K562 (cell line): ENCODE results near the gene RPS6KA2. TPM values are rescaled to one million over a fixed set of nuclear protein-coding genes. Genes with fewer than 3 reads are reported as not detected.

Experiments used
- ATAC-seq: fragments of 200-7000 bp; cut with Tn5 transposase; 3 replicates; pipeline ENCODE4 v1.9.1; 2020; ENCODE audit warnings: moderate library complexity
- BruUV-seq: library from RNA; stranded (reverse); fragments of 400-500 nt; replicated peaks from 2 replicates; lab custom pipeline; 2021; lab: Mats Ljungman, UMichigan
- CTCF ChIA-PET: fragments of 300-600 bp; formaldehyde crosslinking; extraction: SDS; loops from one replicate; lab custom pipeline; 2021; ENCODE audit warnings: low intra/inter-chr PET ratio; lab: Yijun Ruan, JAX
- POLR2A ChIA-PET: fragments of 300-600, 350-650 bp; sonication (Branson Sonifier 250); formaldehyde crosslinking; extraction: SDS; loops from one replicate; lab custom pipeline; 2021; ENCODE audit warnings: antibody characterized with exemption, inconsistent platforms; lab: Yijun Ruan, JAX
- DNase-seq, 4 experiments: peaks; one replicate each; pipeline versions ENCODE4 v3.0.0 to v3.0.0-alpha.2; 2011 to 2018; ENCODE audit warnings: low spot score in 3 of 4, mixed read lengths in 3 of 4; ENCODE audit errors: extremely low read depth in 1 of 4
- FAIRE-seq: peaks from 2 replicates; lab custom pipeline; 2011; peaks lifted over from hg19 to GRCh38; lab: Jason Lieb, UNC
- H2AFZ ChIP-seq: 2 replicates; pipeline ENCODE4 v1.6.0; 2011; ENCODE audit warnings: low read depth, low read length, control low read depth, inconsistent platforms
- H3K27ac ChIP-seq: fragments of 200-600 bp; 3 replicates; pipeline ENCODE4 v1.8.0; 2011; ENCODE audit warnings: low read depth, mild to moderate bottlenecking, control low read depth, inconsistent platforms, low read length, moderate library complexity, mixed read lengths; ENCODE audit errors: extremely low read depth
- H3K27me3 ChIP-seq, 2 experiments: fragments of 300-600 bp in 1 of 2; 2 replicates in 1 of 2; 3 replicates in 1 of 2; pipeline versions ENCODE4 v1.6.0 to v1.8.0; 2011; ENCODE audit warnings: inconsistent platforms in 2 of 2, low read length in 2 of 2, mild to moderate bottlenecking in 1 of 2, mixed read lengths in 1 of 2, moderate library complexity in 1 of 2; ENCODE audit not compliant: control insufficient read depth in 2 of 2, insufficient read depth in 2 of 2
- H3K36me3 ChIP-seq: fragments of 300-600 bp; 3 replicates; pipeline ENCODE4 v1.8.0; 2011; ENCODE audit warnings: mild to moderate bottlenecking, low read length, inconsistent platforms; ENCODE audit not compliant: control insufficient read depth, insufficient read depth
- H3K4me1 ChIP-seq, 2 experiments: fragments of 200-600 bp in 1 of 2; replicated peaks in 1 of 2; 2 replicates in 1 of 2; 3 replicates in 1 of 2; pipeline versions ENCODE4 v1.5.1 to v1.8.0; 2011; ENCODE audit warnings: inconsistent platforms in 2 of 2, low read length in 2 of 2, mild to moderate bottlenecking in 1 of 2, mixed read lengths in 1 of 2, moderate library complexity in 1 of 2; ENCODE audit not compliant: control insufficient read depth in 2 of 2, insufficient read depth in 2 of 2
- H3K4me2 ChIP-seq: 2 replicates; pipeline ENCODE4 v1.6.1; 2011; ENCODE audit warnings: low read length, control low read depth, inconsistent platforms, mixed read lengths; ENCODE audit not compliant: insufficient read depth
- H3K4me3 ChIP-seq: fragments of 200-600 bp; sonication (generic), shearing (Covaris generic); 2 replicates; pipeline ENCODE4 v1.5.1; 2016; ENCODE audit warnings: control low read depth, inconsistent platforms
- H3K79me2 ChIP-seq: fragments of 200-600 bp; 3 replicates; pipeline ENCODE4 v1.8.0; 2011; ENCODE audit warnings: low read length, inconsistent platforms; ENCODE audit not compliant: control insufficient read depth, insufficient read depth
- H3K9ac ChIP-seq, 2 experiments: 2 replicates each; pipeline versions ENCODE4 v1.6.0 to v1.6.1; 2011; ENCODE audit warnings: low read depth in 2 of 2, low read length in 2 of 2, control low read depth in 1 of 2, inconsistent platforms in 1 of 2, mild to moderate bottlenecking in 1 of 2, mixed read lengths in 1 of 2; ENCODE audit not compliant: insufficient read depth in 1 of 2
- H3K9me1 ChIP-seq: one replicate; pipeline ENCODE4 v1.6.0; 2011; ENCODE audit warnings: inconsistent platforms, mild to moderate bottlenecking, low read length, moderate library complexity; ENCODE audit not compliant: control insufficient read depth, insufficient read depth
- H3K9me3 ChIP-seq: replicated peaks from 2 replicates; pipeline ENCODE4 v1.5.1; 2011; ENCODE audit warnings: low read depth, low read length, inconsistent platforms; ENCODE audit not compliant: control insufficient read depth, insufficient read depth
- H4K20me1 ChIP-seq: replicated peaks from 2 replicates; pipeline ENCODE4 v1.6.1; 2011; ENCODE audit warnings: low read length, inconsistent platforms, mixed read lengths; ENCODE audit not compliant: control insufficient read depth, insufficient read depth
- CC2D1A ChIP-seq: fragments of 450-650 bp; IDR thresholded peaks from 2 replicates; pipeline ENCODE4 v1.6.1; 2017; ENCODE audit warnings: mild to moderate bottlenecking
- CEBPG ChIP-seq, 3 experiments: fragments of 200-800 bp in 1 of 3; sonication (Bioruptor generic) in 1 of 3; sonication (generic) in 1 of 3; formaldehyde crosslinking in 1 of 3; IDR thresholded peaks in 2 of 3; conservative IDR thresholded peaks in 1 of 3; 2 replicates each; pipeline versions ENCODE4 v1.6.1 to v1.8.0; 2016 to 2022; ENCODE audit warnings: missing compliant biosample characterization in 2 of 3, missing genetic modification characterization in 2 of 3, mild to moderate bottlenecking in 1 of 3, missing genetic modification reagents in 1 of 3
- STAG1 ChIP-seq: sonication (generic); formaldehyde crosslinking; IDR thresholded peaks from 2 replicates; pipeline ENCODE4 v1.5.0; 2020; ENCODE audit warnings: missing genetic modification reagents, borderline replicate concordance
- WGBS: fragments of 100-300 bp; shearing (Covaris generic); methylation state at CpG from one replicate; pipeline ENCODE4 v1.1.6; 2016; ENCODE audit warnings: low coverage, mixed read lengths; ENCODE audit not compliant: insufficient coverage; ENCODE audit errors: missing lambda C conversion rate; 5-methylcytosine and 5-hydroxymethylcytosine counted together
- in situ Hi-C: fragments of 300-500 bp; cut with MboI; formaldehyde crosslinking; loops from 4 replicates; pipeline ENCODE4 v1.15.0; 2018; ENCODE audit warnings: inconsistent platforms, mixed read lengths
- intact Hi-C: fragments of 100-400 bp; cut with micrococcal nuclease; formaldehyde crosslinking; loops from 2 replicates; pipeline ENCODE4 v1.14.2; 2022
- polyA plus RNA-seq, 8 experiments: library from polyadenylated mRNA; depleted of rRNA in 4 of 8; stranded (reverse) in 5 of 8; unstranded in 3 of 8; fragments of >200 nt; fragmentation: Nextera tagmentation in 2 of 8; fragmentation: Illumina TruSeq in 1 of 8; extraction: Ambion mirVana in 2 of 8; extraction: Trizol in 1 of 8; gene quantifications; 2 replicates each; pipeline versions ENCODE4 v1.2.1 to v1.2.3, GENCODE V29; 2011 to 2014; ENCODE audit warnings: inconsistent platforms in 1 of 8, missing spikeins in 1 of 8
- total RNA-seq, 7 experiments: library from RNA; depleted of rRNA in 6 of 7; stranded (reverse); fragments of >200 nt in 6 of 7; fragmentation: Illumina TruSeq in 2 of 7; extraction: Trizol in 2 of 7; gene quantifications; 2 replicates each; pipeline versions ENCODE4 v1.2.1 to v1.2.3, GENCODE V29; 2011 to 2021; ENCODE audit warnings: low replicate concordance in 1 of 7

RPS6KA2 gene
- total and polyA plus RNA-seq, 9 of the 15 experiments (the other 6 are each of a cell fraction or from before 2014, with no cell fraction given) = 0.29 to 1.00 (median 0.53) TPM

GRCh38 chr6:166469426-166469961 lies 157.6 kb downstream of the RPS6KA2 start:
- FAIRE-seq (no peak), ATAC-seq (no peak)
- H3K27me3 ChIP-seq = peaks cover 58 to 86% of the 10 kb centered on the region in 2 experiments
- POLR2A ChIA-PET = interaction anchor here (0.6 to 1.1 kb wide), 3 partner anchors 8 to 231 kb away, joined by 3 to 5 read pairs (median 4); no protein-coding TSS in a partner anchor
- in situ Hi-C loops = no loop called here
- 1% methylated on average over 14 of the region's 14 CpGs for WGBS
- H4K20me1 ChIP-seq = 0 out of 2 replicates have a peak, but pooled peaks cover 11% of the 10 kb centered on the region
- no TSS peak for BruUV-seq
- H3K9ac ChIP-seq = no peak overlapping the region
- intact Hi-C loops = no loop called here
- peaks cover 0 to 5% of the 10 kb centered on the region in 2 experiments; a peak in 1 of 5 replicates for H3K4me1 ChIP-seq
- H3K36me3 ChIP-seq = no peaks in the 10 kb centered on the region
- H3K27ac ChIP-seq = no peak overlapping the region
- H3K4me2 ChIP-seq = no peak overlapping the region
- no peaks in the 10 kb centered on the region for H3K9me3 ChIP-seq
- no peaks in the 10 kb centered on the region for H3K79me2 ChIP-seq
- TF ChIP-seq CC2D1A = no peak
- 0 out of 2 replicates have a peak, but pooled peaks have one; percentile 7 for TF ChIP-seq STAG1 (CRISPR knock-in tag)
- TF ChIP-seq, all 486 proteins: peak for 1
- DNase-seq = no peak
- no peaks in the 10 kb centered on the region for H3K9me1 ChIP-seq
- CTCF ChIA-PET = no interaction called here
- no peak overlapping the region for H2AFZ ChIP-seq
- no peak overlapping the region for H3K4me3 ChIP-seq

DNA sequence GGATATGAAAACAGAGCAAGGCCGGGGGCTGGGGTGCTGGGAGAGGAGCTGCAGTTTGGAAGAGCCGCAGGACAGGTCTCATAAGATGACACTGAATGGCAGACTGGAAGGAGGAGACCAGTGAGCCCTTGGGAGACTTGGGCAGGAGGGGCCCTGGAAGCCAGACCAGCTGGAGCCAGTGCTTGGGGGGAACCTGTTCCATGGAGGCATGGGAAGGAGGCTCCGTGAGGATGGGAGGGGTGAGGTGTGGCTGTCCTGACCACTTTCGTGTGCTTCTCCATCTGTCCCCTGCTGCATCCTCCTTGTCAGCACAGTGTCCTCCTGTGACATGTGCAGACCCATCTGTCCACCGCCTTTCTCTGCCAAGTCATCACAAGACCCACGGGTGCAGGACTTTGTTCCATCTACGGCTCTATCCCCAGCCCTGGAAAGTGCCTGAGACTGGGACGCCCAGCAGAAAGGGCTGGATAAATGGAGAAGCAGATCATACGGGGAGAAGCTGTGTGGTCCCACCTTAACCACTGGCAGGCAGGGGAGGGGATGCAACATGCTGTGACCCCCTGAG lies 159.5 kb downstream of the RPS6KA2 start:
- intact Hi-C loops = no loop called here
- no peak overlapping the region for H2AFZ ChIP-seq
- no peak overlapping the region for H3K4me2 ChIP-seq
- WGBS = 1% methylated on average over 9 of the region's 9 CpGs
- H3K4me1 ChIP-seq = peaks cover 0 to 8% of the 10 kb centered on the region in 2 experiments; a peak in 1 of 5 replicates
- TF ChIP-seq CEBPG (CRISPR knock-in tag; IDR thresholded peaks at IDR 0.05) (no peak), CEBPG (tag; conservative IDR thresholded peaks at IDR 0.05 in 1 of 2, IDR thresholded peaks at IDR 0.05 in 1 of 2) (no peak)
- 0 out of 2 replicates have a peak, but pooled peaks cover 5% of the 10 kb centered on the region for H4K20me1 ChIP-seq
- no peak overlapping the region for H3K4me3 ChIP-seq
- H3K27ac ChIP-seq = no peak overlapping the region
- in situ Hi-C loops = no loop called here
- POLR2A ChIA-PET = no interaction called here
- H3K9ac ChIP-seq = no peak overlapping the region
- H3K79me2 ChIP-seq = no peaks in the 10 kb centered on the region
- CTCF ChIA-PET = no interaction called here
- H3K9me3 ChIP-seq = no peaks in the 10 kb centered on the region
- H3K36me3 ChIP-seq = no peaks in the 10 kb centered on the region
- H3K9me1 ChIP-seq = no peaks in the 10 kb centered on the region
- ATAC-seq (no peak), DNase-seq (no peak), FAIRE-seq (no peak)
- no TSS peak for BruUV-seq
- H3K27me3 ChIP-seq = peaks cover 62 to 88% of the 10 kb centered on the region in 2 experiments
